GM12874 (cell line): ENCODE results near the gene PRKCZ.

ENCODE experiments used
- CTCF ChIP-seq: IDR thresholded peaks from 2 replicates; pipeline ENCODE4 v1.5.1; 2011; ENCODE audit warnings: low read depth, mild to moderate bottlenecking, control low read depth, low read length, moderate library complexity; ENCODE audit not compliant: insufficient read depth

PRKCZ gene

GRCh38 chr1:2129256-2129943, 79.2 kb downstream of the PRKCZ start:
- no peak for TF ChIP-seq CTCF

- TF ChIP-seq CTCF, result no peak
These were observed 79.9 kb downstream of the PRKCZ start for GRCh38 chr1:2130156-2130555.

GRCh38 chr1:2130871-2131289, 80.7 kb downstream of the PRKCZ start:
- TF ChIP-seq CTCF, result no peak

GRCh38 chr1:2132222-2133038, 82.2 kb downstream of the PRKCZ start:
- TF ChIP-seq CTCF, result no peak

- TF ChIP-seq CTCF, result no peak
These were observed 83.0 kb downstream of the PRKCZ start for GRCh38 chr1:2133039-2133878.

GRCh38 chr1:2133879-2134215, 83.6 kb downstream of the PRKCZ start:
- no peak for TF ChIP-seq CTCF

GRCh38 chr1:2134266-2134620, 84.0 kb downstream of the PRKCZ start:
- TF ChIP-seq CTCF, result no peak
